B cell (primary cell): ENCODE measurements around the gene THSD4.

ENCODE experiments used
- CTCF ChIP-seq: fragments of 200-600 bp; IDR thresholded peaks from one replicate; pipeline ENCODE4 v1.8.0; 2022; ENCODE audit warnings: antibody characterized with exemption, mild to moderate bottlenecking
- EZH2 ChIP-seq: IDR thresholded peaks from 2 replicates; pipeline ENCODE4 v1.6.1; 2012; ENCODE audit warnings: borderline replicate concordance, low read depth, mild to moderate bottlenecking, moderate library complexity, low read length; ENCODE audit not compliant: insufficient read depth, poor library complexity, severe bottlenecking

DNA sequence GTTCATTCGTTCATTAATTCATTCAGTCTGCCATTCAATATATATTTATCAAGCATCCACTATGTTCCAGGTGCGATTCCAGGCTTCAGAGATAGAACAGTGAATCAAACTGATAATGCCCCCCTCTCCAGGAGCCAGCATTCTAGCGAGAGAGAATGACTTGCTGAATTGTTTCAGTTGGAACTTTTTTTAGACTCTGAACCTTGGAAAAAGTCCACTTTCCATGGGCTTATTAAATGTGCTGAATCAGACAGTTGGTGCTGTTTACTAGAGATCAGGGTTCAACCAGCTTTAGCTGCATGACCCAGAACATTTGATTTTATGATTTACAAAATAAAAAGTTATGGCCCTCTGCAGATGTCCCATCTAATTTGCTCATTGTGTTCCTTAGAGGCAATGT is 213.2 kb downstream of the THSD4 start:
- TF ChIP-seq CTCF = no peak
- TF ChIP-seq EZH2 = no peak
